CD4-positive, alpha-beta T cell treated with Interferon alpha-2 for 1 hour (primary cell): Measurements from ENCODE around the gene SPPL2A.

Source experiments
- DNase-seq, 2 donors: peaks; one replicate each; pipeline ENCODE4 v3.0.0-alpha.2; 2020 to 2022

SPPL2A gene

DNA sequence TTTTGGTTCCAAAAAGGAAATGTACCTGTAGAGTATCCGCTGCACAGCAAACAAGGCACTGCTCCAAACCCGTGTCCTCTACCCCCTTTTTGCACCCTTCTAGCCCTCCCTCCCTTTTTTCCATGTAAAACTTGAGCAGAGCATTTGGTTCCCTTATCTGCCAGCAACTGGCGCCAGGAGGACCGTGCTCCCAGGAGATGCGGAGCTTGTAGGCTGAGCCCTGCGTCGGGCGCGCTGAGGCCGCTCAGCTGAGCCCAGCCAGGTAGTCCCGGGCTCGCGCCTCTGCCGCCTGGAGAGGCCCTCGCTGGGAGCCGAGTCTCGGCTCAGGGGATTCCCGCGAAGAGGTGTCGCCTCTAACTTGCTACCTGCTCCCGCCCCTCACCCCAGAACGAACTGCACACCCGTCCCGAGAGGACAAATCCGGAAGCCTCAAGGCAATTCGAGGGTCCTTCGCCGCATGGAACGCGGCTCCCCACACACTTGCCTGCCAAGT, 79.5 kb downstream of the SPPL2A start:
- peak; percentile 67 to 80 for DNase-seq

GRCh38 chr15:50685191-50685975, 80.1 kb downstream of the SPPL2A start:
- peak in 1 of 2 donors; percentile 7 for DNase-seq

- no peak for DNase-seq
Observed at GRCh38 chr15:50681467-50681866, 84.0 kb downstream of the SPPL2A start.

GRCh38 chr15:50676799-50677483, 88.6 kb downstream of the SPPL2A start:
- no peak for DNase-seq

- DNase-seq, result peak in 1 of 2 donors; percentile 57
Observed at GRCh38 chr15:50675535-50676144, 89.9 kb downstream of the SPPL2A start.

DNA sequence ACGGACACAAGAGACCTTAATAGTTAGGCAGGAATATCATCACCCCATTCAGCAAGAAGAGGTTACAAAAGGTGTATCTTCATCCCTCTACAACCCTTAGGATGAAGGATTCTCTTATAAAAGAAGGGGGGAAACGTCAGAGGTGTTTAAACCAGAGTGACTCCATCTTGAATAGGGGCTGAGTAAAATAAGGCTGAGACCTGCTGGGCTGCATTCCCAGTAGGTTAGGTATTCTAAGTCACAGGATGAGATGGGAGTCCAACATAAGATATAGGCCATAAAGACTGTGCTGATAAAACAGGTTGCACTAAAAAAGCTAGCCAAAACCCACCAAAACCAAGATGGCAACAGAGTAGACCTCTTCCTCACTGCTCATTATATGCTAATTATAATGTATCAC, 95.4 kb downstream of the SPPL2A start:
- DNase-seq, result no peak

DNA sequence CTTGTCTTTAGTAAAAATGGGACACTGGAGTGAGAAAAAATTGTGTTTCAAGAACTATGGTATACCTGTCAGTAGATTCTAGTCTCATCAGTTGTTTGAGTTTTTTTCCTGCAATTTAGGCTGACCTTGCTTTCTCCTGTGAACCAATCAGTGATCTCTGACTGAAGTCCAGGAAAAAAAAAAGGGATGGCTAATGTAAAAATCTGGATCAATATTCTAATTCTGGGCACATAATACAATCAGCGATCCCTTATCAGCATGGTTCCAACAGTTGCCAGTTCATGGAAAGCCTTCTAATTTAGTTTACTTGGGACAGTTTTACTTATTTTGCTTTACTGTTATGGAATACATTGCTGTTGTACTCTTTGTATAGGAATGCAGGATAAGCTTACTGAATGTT, 95.9 kb downstream of the SPPL2A start:
- no peak for DNase-seq

GRCh38 chr15:50665938-50666337, 99.6 kb downstream of the SPPL2A start:
- DNase-seq, result no peak

GRCh38 chr15:50655555-50655954, 110.0 kb downstream of the SPPL2A start:
- DNase-seq, result no peak

GRCh38 chr15:50653156-50653743, 112.3 kb downstream of the SPPL2A start:
- DNase-seq, result no peak

GRCh38 chr15:50652671-50653070, 112.8 kb downstream of the SPPL2A start:
- no peak for DNase-seq
